ENCODE measurements around the gene FASTKD3. TPM values are rescaled to one million over a fixed set of nuclear protein-coding genes. Genes with fewer than 3 reads are reported as not detected.

The FASTKD3 gene
- total RNA-seq, 1 donor from 2014 or later = 16.0 TPM

DNA sequence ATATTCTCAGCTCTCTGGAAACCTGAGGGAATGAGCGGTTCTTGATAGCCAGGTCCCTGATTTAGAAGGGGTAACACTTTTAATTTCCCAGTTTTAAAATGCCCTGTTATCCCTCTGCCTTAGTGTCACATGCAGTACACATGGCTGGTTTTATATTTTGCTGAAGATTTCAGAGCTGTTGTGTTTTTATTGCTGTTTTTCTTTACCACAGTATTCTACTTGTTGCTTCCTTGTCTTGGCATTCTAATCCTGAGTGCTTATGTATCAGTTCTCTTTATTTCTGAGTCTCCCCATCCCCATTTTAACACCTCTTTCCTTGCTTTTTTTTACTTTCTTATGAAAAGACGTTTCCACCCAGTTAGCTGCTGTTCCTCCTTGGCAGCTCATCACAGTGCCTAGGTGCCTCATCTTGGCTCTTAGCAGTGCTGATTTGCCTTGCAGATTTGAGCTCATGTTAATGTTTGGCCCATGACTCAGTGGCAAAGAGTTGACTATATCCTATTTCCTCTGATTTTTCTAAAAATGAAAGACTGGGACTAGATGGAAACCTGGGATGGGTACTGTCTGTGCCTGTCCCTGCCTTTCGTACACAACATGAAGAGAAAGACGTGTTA lies 3.8 kb upstream of the FASTKD3 start:
- POLR2A ChIA-PET = no interaction called here
- intact Hi-C loops (cut with micrococcal nuclease) = no loop called here
- peaks cover 66% of the 10 kb centered on the region for H3K36me3 Mint-ChIP-seq (ENCODE audit: low read depth)

DNA sequence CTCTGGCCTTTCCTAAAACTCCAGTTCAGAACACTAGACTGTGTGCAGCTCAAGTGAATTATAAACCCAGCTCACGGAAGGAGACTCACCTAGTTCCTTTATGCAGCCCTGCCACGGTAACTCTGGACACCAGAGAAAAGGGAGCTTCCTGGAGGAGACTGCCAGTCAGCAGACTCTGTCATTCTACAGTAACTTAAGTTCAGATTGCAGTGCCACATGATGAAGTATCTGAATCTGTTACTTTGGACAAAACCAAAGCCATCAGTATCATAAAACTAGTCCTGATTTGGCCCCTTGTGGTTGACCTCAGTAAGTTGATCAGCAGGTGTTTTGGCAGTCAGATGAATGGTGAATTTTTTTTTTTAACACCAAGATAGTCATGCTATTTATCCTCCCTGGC lies 2.8 kb upstream of the FASTKD3 start:
- ATAC-seq (ENCODE audit: low read depth) = no peak
- no peaks in the 10 kb centered on the region for H3K9me3 Mint-ChIP-seq
- POLR2A ChIA-PET = no interaction called here
- intact Hi-C loops (cut with micrococcal nuclease) = no loop called here
- TF ChIP-seq, protein P1, sequence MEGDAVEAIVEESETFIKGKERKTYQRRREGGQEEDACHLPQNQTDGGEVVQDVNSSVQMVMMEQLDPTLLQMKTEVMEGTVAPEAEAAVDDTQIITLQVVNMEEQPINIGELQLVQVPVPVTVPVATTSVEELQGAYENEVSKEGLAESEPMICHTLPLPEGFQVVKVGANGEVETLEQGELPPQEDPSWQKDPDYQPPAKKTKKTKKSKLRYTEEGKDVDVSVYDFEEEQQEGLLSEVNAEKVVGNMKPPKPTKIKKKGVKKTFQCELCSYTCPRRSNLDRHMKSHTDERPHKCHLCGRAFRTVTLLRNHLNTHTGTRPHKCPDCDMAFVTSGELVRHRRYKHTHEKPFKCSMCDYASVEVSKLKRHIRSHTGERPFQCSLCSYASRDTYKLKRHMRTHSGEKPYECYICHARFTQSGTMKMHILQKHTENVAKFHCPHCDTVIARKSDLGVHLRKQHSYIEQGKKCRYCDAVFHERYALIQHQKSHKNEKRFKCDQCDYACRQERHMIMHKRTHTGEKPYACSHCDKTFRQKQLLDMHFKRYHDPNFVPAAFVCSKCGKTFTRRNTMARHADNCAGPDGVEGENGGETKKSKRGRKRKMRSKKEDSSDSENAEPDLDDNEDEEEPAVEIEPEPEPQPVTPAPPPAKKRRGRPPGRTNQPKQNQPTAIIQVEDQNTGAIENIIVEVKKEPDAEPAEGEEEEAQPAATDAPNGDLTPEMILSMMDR (IDR thresholded peaks at IDR 0.05) = no peak
- peaks cover 61% of the 10 kb centered on the region for H3K36me3 Mint-ChIP-seq (ENCODE audit: low read depth)
- H3K27me3 Mint-ChIP-seq = no peaks in the 10 kb centered on the region
- no peak overlapping the region for H3K27ac Mint-ChIP-seq
- no peak overlapping the region for H3K4me3 Mint-ChIP-seq
- peaks cover 60% of the 10 kb centered on the region for H3K4me1 Mint-ChIP-seq
- no peak for DNase-seq
- CTCF ChIA-PET = interaction anchor here (2.8 kb wide), 1 partner anchor 15 kb away, joined by 9 read pairs; no protein-coding TSS in a partner anchor

More for the DNA sequence above, 3.8 kb upstream of the FASTKD3 start:
- CTCF ChIA-PET = interaction anchor here (2.8 kb wide), 1 partner anchor 14 kb away, joined by 9 read pairs; no protein-coding TSS in a partner anchor
- no peaks in the 10 kb centered on the region for H3K9me3 Mint-ChIP-seq
- H3K27me3 Mint-ChIP-seq = no peaks in the 10 kb centered on the region
- DNase-seq (no peak), ATAC-seq (ENCODE audit: low read depth) (no peak)
- H3K27ac Mint-ChIP-seq = peak overlapping the region; percentile 20
- TF ChIP-seq, protein P1 (IDR thresholded peaks at IDR 0.05) = no peak
- peaks cover 52% of the 10 kb centered on the region for H3K4me1 Mint-ChIP-seq
- peak overlapping the region; percentile 13 for H3K4me3 Mint-ChIP-seq

DNA sequence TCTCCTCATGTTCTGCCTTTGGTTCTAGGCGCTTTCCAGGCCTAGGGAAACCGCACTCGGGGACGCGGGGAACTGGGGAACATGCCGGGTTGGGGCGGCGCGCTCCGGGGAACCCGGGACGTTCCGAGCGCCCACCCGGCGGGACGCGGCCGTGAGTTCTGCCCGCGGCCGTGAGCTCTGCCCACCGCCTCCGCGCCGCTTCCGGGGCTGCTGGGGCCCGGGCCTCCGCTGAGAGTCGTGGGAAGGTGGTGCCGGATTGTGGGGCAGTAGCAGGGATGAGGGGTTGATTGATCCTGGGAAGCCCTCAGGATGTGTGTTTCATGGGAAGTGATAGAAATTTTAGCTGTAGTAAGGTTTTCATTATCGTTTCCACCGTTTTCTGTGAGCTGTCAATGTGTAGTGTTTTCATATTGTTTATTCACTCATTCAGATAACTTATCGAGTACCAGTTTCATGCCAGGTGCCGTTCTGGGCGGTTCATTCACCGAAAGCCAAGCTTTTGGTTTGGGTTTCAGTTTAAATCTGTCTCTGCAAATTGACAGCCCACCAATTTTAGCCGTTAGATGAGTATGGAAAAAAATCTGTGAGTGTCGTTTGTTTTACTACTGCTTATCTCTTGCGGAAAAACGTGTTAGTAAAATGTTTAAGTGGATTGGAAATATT lies 774 bp upstream of the FASTKD3 start:
- TF ChIP-seq, protein P1 (IDR thresholded peaks at IDR 0.05) = no peak

DNA sequence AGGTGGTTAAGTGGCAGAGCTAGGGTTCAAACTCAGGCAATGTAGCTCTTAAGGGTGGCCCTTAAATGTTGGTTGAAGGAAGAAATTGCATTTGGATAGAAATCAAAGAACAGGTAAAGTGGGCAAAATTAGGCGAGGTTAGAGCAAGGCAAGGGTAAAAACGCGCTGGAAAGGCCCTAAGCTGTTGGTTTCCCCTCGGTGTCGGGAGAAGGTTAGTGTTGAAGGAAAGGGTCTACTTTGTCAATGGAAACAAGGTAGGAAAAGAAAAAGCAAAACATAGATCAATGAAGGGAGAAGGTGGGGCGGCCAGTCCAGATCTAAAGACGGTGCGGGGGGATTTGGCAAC lies 431 bp downstream of the FASTKD3 start:
- Mint-ChIP-seq H3K27ac (peak overlapping the region; percentile 65), H3K27me3 (no peaks in the 10 kb centered on the region), H3K4me3 (peak overlapping the region; percentile 89), H3K9me3 (no peaks in the 10 kb centered on the region), H3K36me3 (ENCODE audit: low read depth) (peaks cover 56% of the 10 kb centered on the region), H3K4me1 (peaks cover 57% of the 10 kb centered on the region)
- DNase-seq (no peak), ATAC-seq (ENCODE audit: low read depth) (no peak)
- intact Hi-C loops (cut with micrococcal nuclease) = loop anchor here (5.0 kb wide), 3 partner anchors 589 to 1491 kb away; partner anchors contain the start of genes MED10, NSUN2 and SRD5A1
- ChIA-PET POLR2A (interaction anchor here (0.7 to 1.8 kb wide), 7 partner anchors 8 to 1236 kb away, joined by 3 to 12 read pairs (median 6); partner anchors contain the start of genes CFAP90, NSUN2 and SRD5A1), CTCF (interaction anchor here (2.3 kb wide), 1 partner anchor 19 kb away, joined by 10 read pairs; no protein-coding TSS in a partner anchor)
- TF ChIP-seq, protein P1 (IDR thresholded peaks at IDR 0.05) = no peak

More for the DNA sequence above, 774 bp upstream of the FASTKD3 start:
- DNase-seq (no peak), ATAC-seq (ENCODE audit: low read depth) (peak; percentile 26)
- Mint-ChIP-seq H3K9me3 (no peaks in the 10 kb centered on the region), H3K27ac (peak overlapping the region; percentile 56), H3K27me3 (no peaks in the 10 kb centered on the region), H3K4me1 (peaks cover 63% of the 10 kb centered on the region), H3K4me3 (peak overlapping the region; percentile 89), H3K36me3 (ENCODE audit: low read depth) (peaks cover 61% of the 10 kb centered on the region)
- POLR2A ChIA-PET = interaction anchor here (0.5 to 1.8 kb wide), 7 partner anchors 9 to 101 kb away, joined by 3 to 12 read pairs (median 5); partner anchors contain the start of gene CFAP90
- CTCF ChIA-PET = interaction anchor here (2.3 kb wide), 1 partner anchor 17 kb away, joined by 10 read pairs; no protein-coding TSS in a partner anchor
- intact Hi-C loops (cut with micrococcal nuclease) = loop anchor here (1.0 to 5.0 kb wide), 5 partner anchors 19 to 1492 kb away; partner anchors contain the start of genes MED10, NSUN2 and SRD5A1

DNA sequence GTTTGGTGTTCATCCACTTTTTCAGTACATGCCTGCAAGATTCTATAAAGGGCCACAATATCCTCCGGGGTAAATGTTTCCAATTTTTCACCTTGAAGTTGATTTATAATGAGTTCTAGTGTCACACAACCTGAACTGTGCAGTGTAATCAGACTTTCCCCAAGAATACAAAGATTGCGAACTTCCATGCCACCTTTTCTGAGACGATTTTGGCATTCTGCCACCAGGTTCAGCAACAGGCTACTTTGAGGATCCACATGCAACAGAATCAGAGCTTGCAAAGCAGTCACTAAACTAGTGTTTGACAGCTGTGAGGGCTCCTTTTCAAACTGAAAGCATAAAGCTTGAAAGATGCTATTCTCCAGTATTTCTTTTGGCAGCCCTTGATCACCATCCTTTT lies 1.6 kb downstream of the FASTKD3 start:
- ATAC-seq (ENCODE audit: low read depth) = no peak
- TF ChIP-seq, protein P1 (IDR thresholded peaks at IDR 0.05) = no peak
- H3K4me3 Mint-ChIP-seq = no peak overlapping the region
- ChIA-PET POLR2A (no interaction called here), CTCF (no interaction called here)
- peaks cover 47% of the 10 kb centered on the region for H3K4me1 Mint-ChIP-seq
- intact Hi-C loops (cut with micrococcal nuclease) = loop anchor here (5.0 kb wide), 3 partner anchors 590 to 1490 kb away; partner anchors contain the start of genes MED10, NSUN2 and SRD5A1
- H3K9me3 Mint-ChIP-seq = no peaks in the 10 kb centered on the region
- DNase-seq = no peak
- no peak overlapping the region for H3K27ac Mint-ChIP-seq
- H3K36me3 Mint-ChIP-seq (ENCODE audit: low read depth) = peaks cover 55% of the 10 kb centered on the region
- no peaks in the 10 kb centered on the region for H3K27me3 Mint-ChIP-seq
